PC-3 (cell line): ENCODE results near the gene ST8SIA5. TPM values are rescaled to one million over a fixed set of nuclear protein-coding genes. Genes with fewer than 3 reads are reported as not detected.

Experiments used
- ATAC-seq: fragments of 200-7000 bp; cut with Tn5 transposase; 2 replicates; pipeline ENCODE4 v1.9.1; 2020; ENCODE audit warnings: mild to moderate bottlenecking, moderate library complexity
- BruUV-seq: library from RNA; stranded (reverse); fragments of 400-500 nt; replicated peaks from 2 replicates; lab custom pipeline; 2021; lab: Mats Ljungman, UMichigan
- CTCF ChIA-PET: fragments of 300-600 bp; sonication (Branson Sonifier 250); formaldehyde crosslinking; loops from one replicate; lab custom pipeline; 2022; ENCODE audit warnings: antibody characterized with exemption; lab: Charles Lee
- POLR2A ChIA-PET: fragments of 300-600 bp; sonication (Branson Sonifier 250); formaldehyde crosslinking; loops from one replicate; lab custom pipeline; 2022; ENCODE audit warnings: antibody characterized with exemption; ENCODE audit not compliant: unreplicated experiment; lab: Charles Lee
- DNase-seq: peaks from one replicate; pipeline ENCODE4 v3.0.0-alpha.2; 2015
- H2AFZ ChIP-seq: fragments of 300-600 bp; sonication (generic); 2 replicates; pipeline ENCODE4 v1.6.0; 2016; ENCODE audit warnings: antibody characterized with exemption, low read length
- H3F3A ChIP-seq: fragments of 300-600 bp; sonication (generic); one replicate; pipeline ENCODE4 v1.6.0; 2017; ENCODE audit warnings: antibody characterized with exemption, low read length, control low read depth, mild to moderate bottlenecking; ENCODE audit not compliant: unreplicated experiment
- H3K27ac ChIP-seq: fragments of 300-600 bp; sonication (generic); 2 replicates; pipeline ENCODE4 v1.5.1; 2016; ENCODE audit warnings: mild to moderate bottlenecking, low read length
- H3K27me3 ChIP-seq: fragments of 300-600 bp; sonication (generic); 2 replicates; pipeline ENCODE4 v1.6.1; 2016; ENCODE audit warnings: low read length, mixed read lengths
- H3K36me3 ChIP-seq: fragments of 300-600 bp; sonication (generic); 2 replicates; pipeline ENCODE4 v1.6.1; 2016; ENCODE audit warnings: low read depth, mixed run types, low read length, mixed read lengths
- H3K4me1 ChIP-seq: fragments of 300-600 bp; sonication (generic); 2 replicates; pipeline ENCODE4 v1.5.1; 2016; ENCODE audit warnings: low read length; ENCODE audit not compliant: insufficient read depth
- H3K4me2 ChIP-seq: fragments of 300-600 bp; sonication (generic); 2 replicates; pipeline ENCODE4 v1.6.0; 2016; ENCODE audit warnings: low read length
- H3K4me3 ChIP-seq: fragments of 300-600 bp; sonication (generic); 2 replicates; pipeline ENCODE4 v1.5.1; 2016; ENCODE audit warnings: mild to moderate bottlenecking, low read length, mixed read lengths
- H3K79me2 ChIP-seq: fragments of 300-600 bp; sonication (generic); 2 replicates; pipeline ENCODE4 v1.6.1; 2017; ENCODE audit warnings: low read length, mixed read lengths
- H3K9ac ChIP-seq: fragments of 300-600 bp; sonication (generic); 2 replicates; pipeline ENCODE4 v1.6.0; 2016; ENCODE audit warnings: mild to moderate bottlenecking, low read length
- H3K9me2 ChIP-seq: fragments of 300-600 bp; sonication (generic); replicated peaks from 2 replicates; pipeline ENCODE4 v1.6.1; 2016; ENCODE audit warnings: mixed run types, low read length, mixed read lengths
- H3K9me3 ChIP-seq: fragments of 300-600 bp; sonication (generic); 2 replicates; pipeline ENCODE4 v1.6.1; 2016; ENCODE audit warnings: low read length, mixed read lengths
- H4K20me1 ChIP-seq: fragments of 300-600 bp; sonication (generic); 2 replicates; pipeline ENCODE4 v1.6.1; 2016; ENCODE audit warnings: low read length, mixed read lengths
- CTCF ChIP-seq: fragments of 300-600 bp; sonication (generic); conservative IDR thresholded peaks from 2 replicates; pipeline ENCODE4 v1.5.1; 2017; ENCODE audit warnings: antibody characterized with exemption, low read depth, mild to moderate bottlenecking, low read length
- EZH2 ChIP-seq: fragments of 300-600 bp; sonication (generic); IDR thresholded peaks from one replicate; pipeline ENCODE4 v1.6.1; 2017; ENCODE audit warnings: antibody characterized with exemption, mild to moderate bottlenecking, low read length; ENCODE audit not compliant: unreplicated experiment
- EZH2phosphoT487 ChIP-seq: fragments of 300-600 bp; sonication (generic); IDR thresholded peaks from 2 replicates; pipeline ENCODE4 v1.6.1; 2018; ENCODE audit warnings: mild to moderate bottlenecking, antibody characterized with exemption, low read length, borderline replicate concordance
- intact Hi-C: fragments of 100-400 bp; cut with micrococcal nuclease; formaldehyde crosslinking; loops from 2 replicates; pipeline ENCODE4 v1.9.0; 2023
- total RNA-seq: library from RNA; depleted of rRNA; stranded (reverse); fragments of >200 nt; gene quantifications from 2 replicates; pipeline ENCODE4 v1.2.3, GENCODE V29; 2014

ST8SIA5 gene
- total RNA-seq, 1 experiment from 2014 or later: 0.04 TPM

DNA sequence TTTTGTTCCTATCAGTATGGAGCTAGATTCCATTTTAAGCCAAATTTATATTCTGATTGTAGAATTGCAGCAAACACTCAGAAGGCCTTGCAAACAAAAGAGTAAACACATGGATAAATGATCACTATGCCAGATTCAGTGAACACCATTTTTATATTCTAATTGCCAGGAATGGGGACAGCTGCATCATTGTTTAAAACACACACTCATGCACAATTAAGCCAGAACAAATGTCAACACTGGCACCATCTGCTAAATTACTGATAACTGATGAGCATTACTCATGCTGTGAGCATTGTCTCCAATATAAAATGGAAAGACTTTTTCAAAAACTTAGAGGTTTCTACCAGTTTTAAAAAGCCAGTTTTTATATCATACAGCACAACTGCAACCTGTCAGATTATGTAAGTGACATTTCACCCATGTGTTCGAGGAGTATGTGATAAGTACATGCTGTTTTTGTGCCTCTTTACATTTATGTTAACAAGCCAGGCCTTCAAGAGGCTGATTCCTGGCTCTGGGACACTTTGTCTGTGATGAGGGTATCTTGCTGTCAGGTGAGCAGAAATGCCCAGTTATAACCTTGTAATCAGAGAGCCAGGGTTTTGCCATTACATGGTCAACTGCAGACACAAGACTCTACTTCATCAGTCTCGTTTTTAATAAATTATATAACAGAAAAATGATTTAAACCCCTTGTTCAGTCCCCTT lies 4.4 kb upstream of the ST8SIA5 start:
- ChIA-PET CTCF (no interaction called here), POLR2A (no interaction called here)
- H3K27ac ChIP-seq: no peak overlapping the region
- no peaks in the 10 kb centered on the region for H3K9me3 ChIP-seq
- H3K9ac ChIP-seq: no peak overlapping the region
- no TSS peak for BruUV-seq
- H3K4me1 ChIP-seq: no peaks in the 10 kb centered on the region
- H3K36me3 ChIP-seq: no peaks in the 10 kb centered on the region
- H2AFZ ChIP-seq: no peak overlapping the region
- H3K4me2 ChIP-seq: no peak overlapping the region
- no peaks in the 10 kb centered on the region for H3K79me2 ChIP-seq
- H3K27me3 ChIP-seq: no peaks in the 10 kb centered on the region
- intact Hi-C loops: no loop called here
- ATAC-seq (no peak), DNase-seq (no peak)
- H4K20me1 ChIP-seq: no peaks in the 10 kb centered on the region
- no peak for TF ChIP-seq EZH2phosphoT487
- H3F3A ChIP-seq: no peaks in the 10 kb centered on the region
- no peaks in the 10 kb centered on the region for H3K9me2 ChIP-seq
- no peak overlapping the region for H3K4me3 ChIP-seq

DNA sequence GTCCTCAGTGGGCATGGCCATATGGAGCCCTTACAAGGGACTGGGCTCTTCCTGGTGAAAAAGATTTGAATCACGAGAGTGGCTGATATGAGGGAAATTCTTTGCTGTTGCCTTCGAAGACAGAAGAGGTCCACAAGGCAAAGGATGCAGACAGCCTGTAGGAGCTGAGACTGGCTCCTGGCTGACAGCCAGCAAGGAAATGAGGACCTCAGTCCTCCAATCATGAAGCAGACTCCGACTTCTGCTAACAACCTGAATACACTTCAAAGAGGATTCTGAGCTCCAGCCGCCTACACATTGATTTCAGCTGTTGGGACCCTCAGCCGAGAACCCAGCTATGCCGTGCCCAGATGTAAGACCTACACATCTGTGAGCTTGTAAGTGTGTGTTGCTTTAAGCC lies 3.0 kb upstream of the ST8SIA5 start:
- no peak for ATAC-seq
- H3F3A ChIP-seq: no peaks in the 10 kb centered on the region

DNA sequence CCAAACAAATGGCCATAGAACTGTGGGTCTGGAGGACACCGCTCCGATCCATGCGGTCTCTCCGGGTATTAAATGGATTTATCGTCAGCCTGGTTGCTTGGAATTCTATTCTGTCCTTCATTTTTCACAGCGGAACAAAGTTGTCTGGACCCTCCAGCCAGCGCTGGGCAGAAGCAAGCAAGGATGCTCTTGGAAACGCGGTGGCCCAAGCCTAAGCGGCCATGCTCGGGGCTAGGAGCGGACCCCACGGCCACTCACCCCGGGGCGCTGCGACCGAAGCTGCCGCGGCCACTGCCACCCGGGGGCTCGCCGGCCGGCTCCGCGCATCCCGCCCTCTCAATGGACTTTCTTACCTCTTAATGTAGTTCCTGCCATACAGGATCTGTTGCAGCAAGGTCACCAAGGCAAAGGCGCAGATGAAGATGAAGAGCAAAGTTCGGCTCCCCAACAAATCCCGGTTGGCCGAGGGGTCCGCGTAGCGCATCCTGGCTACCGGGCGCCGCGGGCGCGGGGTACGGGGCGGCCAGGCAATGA lies 761 bp downstream of the ST8SIA5 start:
- H3K9me2 ChIP-seq: no peaks in the 10 kb centered on the region
- no peaks in the 10 kb centered on the region for H3F3A ChIP-seq
- no peaks in the 10 kb centered on the region for H3K4me1 ChIP-seq
- H4K20me1 ChIP-seq: no peaks in the 10 kb centered on the region
- no peak for TF ChIP-seq EZH2
- no peak for TF ChIP-seq CTCF
- TF ChIP-seq EZH2phosphoT487: no peak
- intact Hi-C loops: no loop called here
- BruUV-seq: no TSS peak
- H3K9ac ChIP-seq: no peak overlapping the region
- no peak overlapping the region for H3K4me3 ChIP-seq
- no peaks in the 10 kb centered on the region for H3K79me2 ChIP-seq
- no peaks in the 10 kb centered on the region for H3K27me3 ChIP-seq
- no peaks in the 10 kb centered on the region for H3K9me3 ChIP-seq
- ChIA-PET CTCF (no interaction called here), POLR2A (no interaction called here)
- no peak overlapping the region for H2AFZ ChIP-seq
- DNase-seq: no peak
- H3K27ac ChIP-seq: no peak overlapping the region
- H3K36me3 ChIP-seq: no peaks in the 10 kb centered on the region
- no peak overlapping the region for H3K4me2 ChIP-seq
- no peak for ATAC-seq

More for the DNA sequence above, 3.0 kb upstream of the ST8SIA5 start:
- Histone ChIP-seq H3K9ac (no peak overlapping the region), H3K27ac (no peak overlapping the region), H3K27me3 (no peaks in the 10 kb centered on the region), H3K36me3 (no peaks in the 10 kb centered on the region), H3K79me2 (no peaks in the 10 kb centered on the region), H2AFZ (no peak overlapping the region), H3K4me3 (no peak overlapping the region), H3K4me2 (no peak overlapping the region), H3K4me1 (no peaks in the 10 kb centered on the region), H3K9me3 (no peaks in the 10 kb centered on the region), H3K9me2 (no peaks in the 10 kb centered on the region), H4K20me1 (no peaks in the 10 kb centered on the region)
- TF ChIP-seq EZH2: no peak
- no peak for TF ChIP-seq EZH2phosphoT487
- no peak for TF ChIP-seq CTCF
- intact Hi-C loops: no loop called here
- BruUV-seq: no TSS peak
- ChIA-PET CTCF (no interaction called here), POLR2A (no interaction called here)
- DNase-seq: no peak
